GM12873 (cell line): ENCODE results near the gene CALHM6.

ENCODE experiments used
- CTCF ChIP-seq: IDR thresholded peaks from 2 replicates; pipeline ENCODE4 v1.5.1; 2012; ENCODE audit warnings: low read depth, mild to moderate bottlenecking, moderate library complexity, low read length, control low read depth; ENCODE audit not compliant: insufficient read depth; ENCODE audit errors: missing control alignments

The CALHM6 gene

GRCh38 chr6:116424001-116424400 is 37.2 kb upstream of the CALHM6 start:
- no peak for TF ChIP-seq CTCF

DNA sequence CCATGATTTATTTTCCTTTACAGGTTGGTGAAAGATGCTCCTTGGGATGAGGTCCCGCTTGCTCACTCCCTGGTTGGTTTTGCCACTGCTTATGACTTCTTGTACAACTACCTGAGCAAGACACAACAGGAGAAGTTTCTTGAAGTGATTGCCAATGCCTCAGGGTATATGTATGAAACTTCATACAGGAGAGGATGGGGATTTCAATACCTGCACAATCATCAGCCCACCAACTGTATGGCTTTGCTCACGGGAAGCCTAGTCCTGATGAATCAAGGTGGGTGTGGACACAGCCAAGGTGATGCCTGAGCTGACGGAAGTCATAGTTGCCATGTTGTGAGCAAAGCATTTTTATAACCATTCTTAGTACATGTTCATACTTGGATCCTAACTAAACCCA is 34.6 kb upstream of the CALHM6 start:
- no peak for TF ChIP-seq CTCF

GRCh38 chr6:116429111-116429510 is 32.1 kb upstream of the CALHM6 start:
- no peak for TF ChIP-seq CTCF

- TF ChIP-seq CTCF = no peak
Observed at GRCh38 chr6:116430860-116431259, 30.3 kb upstream of the CALHM6 start.

GRCh38 chr6:116431964-116432595 is 29.1 kb upstream of the CALHM6 start:
- no peak for TF ChIP-seq CTCF

DNA sequence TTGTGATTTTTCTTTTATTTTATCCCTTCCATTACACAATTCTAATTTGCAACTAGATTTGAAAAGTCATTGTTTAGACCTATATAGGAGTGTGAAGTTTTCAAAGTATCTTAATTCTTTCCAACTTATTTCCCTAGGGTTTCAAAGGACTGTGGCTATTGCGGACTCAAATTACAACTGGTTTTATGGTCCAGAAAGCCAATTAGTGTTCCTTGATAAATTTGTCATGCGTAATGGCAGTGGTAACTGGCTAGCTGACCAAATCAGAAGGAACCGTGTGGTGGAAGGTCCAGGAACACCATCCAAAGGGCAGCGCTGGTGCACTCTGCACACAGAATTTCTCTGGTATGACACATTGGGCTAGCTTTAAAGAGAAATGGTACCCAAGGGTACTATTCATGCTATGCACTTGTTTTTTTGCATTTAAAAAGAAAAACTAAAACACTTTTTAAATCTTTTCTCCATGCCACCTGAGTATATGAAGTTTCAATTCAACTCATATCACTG is 27.9 kb upstream of the CALHM6 start:
- TF ChIP-seq CTCF = no peak

DNA sequence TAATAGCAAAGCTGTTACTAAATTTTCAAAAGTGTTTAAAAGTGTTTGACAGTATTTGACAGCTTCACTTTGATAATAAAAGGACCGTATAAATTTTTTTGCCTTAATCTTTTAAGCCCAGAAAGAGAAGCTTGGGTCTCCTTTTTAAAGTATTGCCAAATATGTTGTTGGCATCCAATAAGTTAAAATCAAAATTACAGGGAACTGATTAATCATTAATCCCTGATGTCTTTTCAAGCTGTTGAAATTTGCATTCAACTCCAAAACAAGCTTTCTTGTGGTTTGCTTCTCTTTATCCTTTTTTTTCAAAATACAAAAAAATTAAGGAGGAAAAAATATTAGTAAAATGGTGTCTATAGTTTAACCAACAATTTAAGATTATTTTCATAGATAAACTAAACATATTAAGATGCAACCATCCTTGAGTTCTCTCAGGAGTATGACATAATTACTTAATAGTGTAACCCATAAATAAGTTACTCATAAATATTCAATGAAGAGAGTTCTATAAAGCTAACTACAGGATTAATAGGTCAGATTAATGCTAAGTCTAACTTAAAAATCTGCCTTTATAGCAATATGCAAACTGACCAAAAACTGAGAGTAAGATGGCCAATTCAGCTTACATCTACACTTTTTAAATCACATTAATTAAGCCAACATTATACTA is 27.0 kb upstream of the CALHM6 start:
- TF ChIP-seq CTCF = no peak
